Measurements from ENCODE around the gene SLC4A4. TPM values are rescaled to one million over a fixed set of nuclear protein-coding genes. Genes with fewer than 3 reads are reported as not detected.

The SLC4A4 gene
- total RNA-seq, 1 experiment from 2014 or later = 0.92 TPM

DNA sequence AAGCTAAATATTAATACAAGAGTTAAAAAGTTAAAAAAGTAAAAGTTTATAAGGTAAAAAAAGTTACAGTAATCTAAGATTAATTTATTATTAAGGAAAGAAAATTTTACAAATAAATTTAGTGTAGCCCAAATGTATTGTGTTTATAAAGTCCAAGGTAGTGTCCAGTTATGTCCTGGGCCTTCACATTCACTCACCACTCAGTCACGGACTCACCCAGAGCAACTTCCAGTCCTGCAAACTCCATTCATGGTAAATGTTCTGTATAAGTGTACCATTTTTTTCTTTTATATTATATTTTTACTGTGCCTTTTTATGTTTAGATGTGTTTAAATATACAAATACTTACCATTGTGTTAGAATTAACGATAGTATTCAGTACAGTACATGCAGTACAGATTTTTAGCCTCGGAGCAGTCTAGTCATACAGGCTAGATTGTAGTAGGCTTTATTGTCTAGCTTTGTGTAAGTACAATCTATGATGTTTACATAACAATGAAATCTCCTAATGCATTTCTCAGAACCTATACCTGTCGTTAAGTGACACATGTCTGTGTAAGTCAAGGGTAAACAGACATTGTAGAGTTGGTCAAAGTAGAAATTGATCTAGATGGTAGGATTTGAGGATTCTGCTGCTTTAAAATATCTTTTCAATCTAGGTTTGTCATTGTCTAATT is 247.4 kb downstream of the SLC4A4 start:
- Histone ChIP-seq H3K9me3 (ENCODE audit: control insufficient read depth, low read depth, low read length) (no peaks in the 10 kb centered on the region), H3K23ac (ENCODE audit: insufficient read length, low read depth, low read length) (no peak overlapping the region), H4K5ac (ENCODE audit: insufficient read length, low read depth, low read length) (no peak overlapping the region), H3K79me2 (ENCODE audit: insufficient read depth, low read length) (no peaks in the 10 kb centered on the region), H2BK5ac (ENCODE audit: insufficient read length, low read length) (no peak overlapping the region), H3K9ac (ENCODE audit: extremely low read depth, insufficient read length, low read length) (no peak overlapping the region), H3K23me2 (ENCODE audit: insufficient read length, low read depth, low read length, poor library complexity, severe bottlenecking) (no peaks in the 10 kb centered on the region), H2BK15ac (ENCODE audit: low read depth, low read length) (no peak overlapping the region), H2BK20ac (ENCODE audit: low read depth, low read length, poor library complexity, severe bottlenecking) (no peak overlapping the region), H3K4me2 (ENCODE audit: insufficient read depth, insufficient read length, low read length) (no peak overlapping the region), H3K79me1 (ENCODE audit: insufficient read depth, low read depth, low read length, poor library complexity, severe bottlenecking) (no peaks in the 10 kb centered on the region), H4K8ac (replicated peaks; ENCODE audit: insufficient read length, low read depth, low read length) (no peak overlapping the region), H3K4me1 (ENCODE audit: insufficient read depth, low read length) (no peaks in the 10 kb centered on the region), H4K91ac (ENCODE audit: insufficient read length, low read depth, low read length) (no peak overlapping the region), H4K20me1 (ENCODE audit: control insufficient read depth, insufficient read depth, insufficient read length) (no peaks in the 10 kb centered on the region), H2BK12ac (ENCODE audit: insufficient read length, low read depth, low read length) (no peak overlapping the region), H3K27me3 (ENCODE audit: insufficient read depth, low read length) (no peaks in the 10 kb centered on the region), H2BK120ac (ENCODE audit: low read depth, low read length, poor library complexity, severe bottlenecking) (no peak overlapping the region), H3K56ac (ENCODE audit: insufficient read length, low read depth, low read length) (no peak overlapping the region), H3K27ac (ENCODE audit: insufficient read length, low read depth, low read length) (no peak overlapping the region), H3K18ac (ENCODE audit: insufficient read length, low read depth, low read length) (no peak overlapping the region), H3K4ac (ENCODE audit: low read depth, low read length) (no peak overlapping the region), H2AK5ac (ENCODE audit: insufficient read length, low read length) (no peak overlapping the region), H3T11ph (ENCODE audit: low read length) (no peak overlapping the region), H2AFZ (ENCODE audit: low read length) (no peak overlapping the region), H3K14ac (ENCODE audit: insufficient read depth, low read length) (no peak overlapping the region)
- Mint-ChIP-seq H3K9me3 (peaks cover 7 to 12% of the 10 kb centered on the region in 2 experiments; a peak in 4 of 5 replicates), H3K36me3 (ENCODE audit: insufficient read depth in 1 of 3, low read depth in 3 of 3) (peaks cover 5 to 15% (median 5%) of the 10 kb centered on the region in 3 experiments; a peak in 6 of 7 replicates), H3K4me3 (no peak overlapping the region), H3K27ac (no peak overlapping the region; a peak in 1 of 7 replicates), H3K4me1 (peaks cover 0 to 4% of the 10 kb centered on the region in 2 experiments; a peak in 2 of 4 replicates), H3K27me3 (ENCODE audit: low read depth) (no peaks in the 10 kb centered on the region)
- TF ChIP-seq, protein P1, sequence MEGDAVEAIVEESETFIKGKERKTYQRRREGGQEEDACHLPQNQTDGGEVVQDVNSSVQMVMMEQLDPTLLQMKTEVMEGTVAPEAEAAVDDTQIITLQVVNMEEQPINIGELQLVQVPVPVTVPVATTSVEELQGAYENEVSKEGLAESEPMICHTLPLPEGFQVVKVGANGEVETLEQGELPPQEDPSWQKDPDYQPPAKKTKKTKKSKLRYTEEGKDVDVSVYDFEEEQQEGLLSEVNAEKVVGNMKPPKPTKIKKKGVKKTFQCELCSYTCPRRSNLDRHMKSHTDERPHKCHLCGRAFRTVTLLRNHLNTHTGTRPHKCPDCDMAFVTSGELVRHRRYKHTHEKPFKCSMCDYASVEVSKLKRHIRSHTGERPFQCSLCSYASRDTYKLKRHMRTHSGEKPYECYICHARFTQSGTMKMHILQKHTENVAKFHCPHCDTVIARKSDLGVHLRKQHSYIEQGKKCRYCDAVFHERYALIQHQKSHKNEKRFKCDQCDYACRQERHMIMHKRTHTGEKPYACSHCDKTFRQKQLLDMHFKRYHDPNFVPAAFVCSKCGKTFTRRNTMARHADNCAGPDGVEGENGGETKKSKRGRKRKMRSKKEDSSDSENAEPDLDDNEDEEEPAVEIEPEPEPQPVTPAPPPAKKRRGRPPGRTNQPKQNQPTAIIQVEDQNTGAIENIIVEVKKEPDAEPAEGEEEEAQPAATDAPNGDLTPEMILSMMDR (conservative IDR thresholded peaks at IDR 0.05) = no peak
- no peak for DNase-seq
- no CpG with 5 or more reads among the region's 4 CpGs for WGBS (ENCODE audit: extremely low coverage, insufficient read length, low lambda C conversion rate)

All from H9 (cell line).